ENCODE measurements around the gene PLAA. TPM values are rescaled to one million over a fixed set of nuclear protein-coding genes. Genes with fewer than 3 reads are reported as not detected.

PLAA gene
- total RNA-seq, 1 donor from 2014 or later = 33.1 TPM

- no peak overlapping the region for H3K4me3 Mint-ChIP-seq
- H3K27ac Mint-ChIP-seq = no peak overlapping the region
- no peak for TF ChIP-seq CTCF (IDR thresholded peaks at IDR 0.05; ENCODE audit: unreplicated experiment)
- H3K9me3 Mint-ChIP-seq = peaks cover 30% of the 10 kb centered on the region
- peaks cover 7% of the 10 kb centered on the region for H3K4me1 Mint-ChIP-seq
- H3K27me3 Mint-ChIP-seq (ENCODE audit: low read depth) = no peaks in the 10 kb centered on the region
- DNase-seq (ENCODE audit: low spot score in 2 of 2, unreplicated experiment in 2 of 2) = no peak
- H3K36me3 Mint-ChIP-seq = peaks cover 47% of the 10 kb centered on the region
These were observed 26.9 kb upstream of the PLAA start for GRCh38 chr9:26973989-26974388.

GRCh38 chr9:26971721-26972120 is 24.7 kb upstream of the PLAA start:
- no peak for TF ChIP-seq CTCF (IDR thresholded peaks at IDR 0.05; ENCODE audit: unreplicated experiment)
- Mint-ChIP-seq H3K4me3 (no peak overlapping the region), H3K27ac (no peak overlapping the region), H3K9me3 (peaks cover 49% of the 10 kb centered on the region), H3K36me3 (peaks cover 63% of the 10 kb centered on the region), H3K27me3 (ENCODE audit: low read depth) (no peaks in the 10 kb centered on the region), H3K4me1 (peaks cover 6% of the 10 kb centered on the region)
- no peak for DNase-seq (ENCODE audit: low spot score in 2 of 2, unreplicated experiment in 2 of 2)

- H3K9me3 Mint-ChIP-seq = no peaks in the 10 kb centered on the region
- no peak for TF ChIP-seq CTCF (IDR thresholded peaks at IDR 0.05; ENCODE audit: unreplicated experiment)
- H3K27me3 Mint-ChIP-seq (ENCODE audit: low read depth) = no peaks in the 10 kb centered on the region
- peak overlapping the region; percentile 99 for H3K27ac Mint-ChIP-seq
- peaks cover 6% of the 10 kb centered on the region for H3K36me3 Mint-ChIP-seq
- peaks cover 20% of the 10 kb centered on the region for H3K4me1 Mint-ChIP-seq
- H3K4me3 Mint-ChIP-seq = peak overlapping the region; percentile 90
- no peak for DNase-seq (ENCODE audit: low spot score in 2 of 2, unreplicated experiment in 2 of 2)
These were observed 9.8 kb upstream of the PLAA start for GRCh38 chr9:26956860-26957233.

- Mint-ChIP-seq H3K4me1 (peaks cover 20% of the 10 kb centered on the region), H3K27ac (peak within 1 kb of the TSS; percentile 99), H3K36me3 (peaks cover 2% of the 10 kb centered on the region), H3K9me3 (no peaks in the 10 kb centered on the region), H3K27me3 (ENCODE audit: low read depth) (no peaks in the 10 kb centered on the region), H3K4me3 (peak within 1 kb of the TSS; percentile 90)
- no peak for TF ChIP-seq CTCF (IDR thresholded peaks at IDR 0.05; ENCODE audit: unreplicated experiment)
- DNase-seq (ENCODE audit: low spot score in 2 of 2, unreplicated experiment in 2 of 2) = peak; percentile 92 to 94
These were observed 9.1 kb upstream of the PLAA start, which contains the start of gene IFT74 for GRCh38 chr9:26955921-26956859. Gene IFT74 (plus strand): TSS chr9:26956412. CDS start chr9:26961968, 5,556 bp downstream.

GRCh38 chr9:26955222-26955903 is 8.3 kb upstream of the PLAA start:
- peaks cover 2% of the 10 kb centered on the region for H3K36me3 Mint-ChIP-seq
- H3K4me1 Mint-ChIP-seq = peaks cover 20% of the 10 kb centered on the region
- peak overlapping the region; percentile 99 for H3K27ac Mint-ChIP-seq
- no peak for DNase-seq (ENCODE audit: low spot score in 2 of 2, unreplicated experiment in 2 of 2)
- no peaks in the 10 kb centered on the region for H3K27me3 Mint-ChIP-seq (ENCODE audit: low read depth)
- H3K4me3 Mint-ChIP-seq = peak overlapping the region; percentile 90
- H3K9me3 Mint-ChIP-seq = no peaks in the 10 kb centered on the region
- no peak for TF ChIP-seq CTCF (IDR thresholded peaks at IDR 0.05; ENCODE audit: unreplicated experiment)
